Anterior cingulate cortex (tissue), 58 donors: ENCODE data around the gene CENPP.

Experiments used
- DNase-seq, 58 donors: peaks; one replicate each; lab custom pipeline; 2025; lab: John Stamatoyannopoulos, UW

The CENPP gene

GRCh38 chr9:92664394-92665152 is 338.8 kb downstream of the CENPP start:
- peak in 11 of 58 donors; percentile 22 to 69 (median 32) for DNase-seq

DNA sequence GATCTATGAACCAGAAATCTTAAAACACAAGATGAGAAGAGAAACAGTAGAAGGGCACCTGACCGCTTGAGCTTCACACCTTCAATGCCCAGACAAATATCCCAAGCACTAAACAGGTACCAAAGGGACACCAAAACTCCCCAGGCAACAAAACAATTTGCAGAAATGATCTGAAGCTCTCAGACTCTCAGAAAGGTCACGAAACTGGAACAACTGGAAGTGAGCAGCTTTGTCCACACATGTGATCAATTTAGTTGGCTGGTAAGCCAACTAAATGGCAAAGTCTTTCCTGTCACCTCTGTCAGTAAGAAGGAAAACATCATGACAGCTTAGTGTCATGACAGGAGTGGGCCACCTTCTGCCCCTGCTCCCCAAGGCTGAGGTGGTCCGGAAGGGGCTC is 340.1 kb downstream of the CENPP start:
- DNase-seq = no peak

DNA sequence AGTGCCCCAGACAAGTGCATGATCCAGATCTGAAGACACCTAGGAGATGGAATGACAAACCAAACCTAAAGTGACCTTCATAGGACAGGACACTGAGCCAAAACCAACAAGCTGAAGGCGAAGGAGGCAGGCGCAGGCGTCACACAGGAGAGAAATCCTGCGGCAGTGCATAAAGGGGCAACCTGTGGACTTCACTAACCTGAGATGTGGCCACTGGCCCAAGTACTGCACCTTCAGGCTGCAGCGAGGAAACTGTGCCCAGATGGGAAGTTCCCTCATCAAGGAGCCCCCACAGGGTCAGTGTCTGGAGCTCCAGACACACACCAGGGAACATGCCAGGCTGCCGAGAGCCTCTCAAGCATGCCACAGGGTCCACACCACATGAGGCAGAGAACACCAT is 340.5 kb downstream of the CENPP start:
- DNase-seq = no peak

DNA sequence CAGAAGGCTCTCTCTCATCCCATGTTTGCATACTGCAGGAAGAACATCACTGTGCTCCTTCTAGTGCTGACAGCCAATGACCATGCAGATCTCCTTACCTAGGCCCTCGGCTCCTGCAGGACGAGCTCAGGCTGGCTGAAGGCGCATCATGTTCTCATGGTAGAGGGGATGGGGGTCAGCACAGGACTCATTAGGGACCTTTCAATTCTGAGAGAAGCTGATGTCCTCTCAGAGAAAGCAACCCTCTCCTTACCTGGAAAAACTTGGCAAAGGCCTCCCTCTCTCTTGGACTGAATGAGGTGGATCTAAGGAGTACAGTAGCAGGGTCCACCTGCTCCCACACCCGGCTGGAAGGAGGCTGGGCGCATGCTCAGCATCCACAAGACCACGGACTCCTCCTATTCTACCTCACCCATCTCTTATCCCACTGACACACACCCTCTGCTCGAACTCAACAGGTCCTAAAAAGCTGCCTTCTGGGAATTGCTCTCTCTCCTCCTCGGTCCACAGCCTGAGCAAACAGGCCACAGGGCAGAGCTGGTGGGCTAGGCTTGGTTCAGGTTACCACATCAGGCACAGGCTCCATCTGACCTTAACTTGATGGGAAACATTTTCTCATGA is 341.3 kb downstream of the CENPP start:
- no peak for DNase-seq

GRCh38 chr9:92668746-92669526 is 343.2 kb downstream of the CENPP start:
- no peak for DNase-seq

- DNase-seq = peak in 7 of 58 donors; percentile 4 to 50 (median 32)
Measured at GRCh38 chr9:92669527-92669889, 343.8 kb downstream of the CENPP start.
